DND-41 (cell line): Measurements from ENCODE around the gene MCHR1.

Experiments
- ATAC-seq: fragments of 200-7000 bp; cut with Tn5 transposase; 3 replicates; pipeline ENCODE4 v1.9.1; 2021; ENCODE audit warnings: low read depth; ENCODE audit not compliant: insufficient read depth
- DNase-seq: peaks from one replicate; pipeline ENCODE4 v3.0.0-alpha.2; 2020
- H2AFZ ChIP-seq: 2 replicates; pipeline ENCODE4 v1.6.0; 2012; ENCODE audit warnings: low read depth, low read length
- H3K27ac ChIP-seq: 2 replicates; pipeline ENCODE4 v1.5.1; 2012; ENCODE audit warnings: low read length, inconsistent platforms
- H3K27me3 ChIP-seq: fragments of 200-600 bp; sonication (generic); 2 replicates; pipeline ENCODE4 v1.6.0; 2012; ENCODE audit warnings: low read length, mild to moderate bottlenecking, inconsistent platforms; ENCODE audit not compliant: insufficient read depth, poor library complexity
- H3K36me3 ChIP-seq: 2 replicates; pipeline ENCODE4 v1.5.1; 2012; ENCODE audit warnings: low read length, inconsistent platforms; ENCODE audit not compliant: insufficient read depth
- H3K4me1 ChIP-seq: 2 replicates; pipeline ENCODE4 v1.5.1; 2012; ENCODE audit warnings: mild to moderate bottlenecking, low read length; ENCODE audit not compliant: insufficient read depth
- H3K4me2 ChIP-seq: 2 replicates; pipeline ENCODE4 v1.6.0; 2012; ENCODE audit warnings: mild to moderate bottlenecking, moderate library complexity, low read length, inconsistent platforms; ENCODE audit not compliant: insufficient read depth
- H3K4me3 ChIP-seq, 2 experiments: fragments of 200-600 bp in 1 of 2; shearing (Covaris generic) in 1 of 2; 2 replicates each; pipeline ENCODE4 v1.5.1; 2012 to 2016; ENCODE audit warnings: inconsistent platforms in 2 of 2, low read length in 2 of 2, mild to moderate bottlenecking in 2 of 2, low read depth in 1 of 2, moderate library complexity in 1 of 2
- H3K79me2 ChIP-seq: 2 replicates; pipeline ENCODE4 v1.6.0; 2012; ENCODE audit warnings: low read length, inconsistent platforms; ENCODE audit not compliant: insufficient read depth
- H3K9ac ChIP-seq: 2 replicates; pipeline ENCODE4 v1.6.0; 2012; ENCODE audit warnings: low read depth, mild to moderate bottlenecking, inconsistent platforms, low read length, moderate library complexity
- H3K9me3 ChIP-seq: 2 replicates; pipeline ENCODE4 v1.5.1; 2012; ENCODE audit warnings: low read length, moderate library complexity, mild to moderate bottlenecking, inconsistent platforms; ENCODE audit not compliant: insufficient read depth, severe bottlenecking
- H4K20me1 ChIP-seq: 2 replicates; pipeline ENCODE4 v1.6.0; 2012; ENCODE audit warnings: low read length; ENCODE audit not compliant: insufficient read depth
- CTCF ChIP-seq: IDR thresholded peaks from 2 replicates; pipeline ENCODE4 v1.5.1; 2012; ENCODE audit warnings: borderline replicate concordance, low read length, moderate library complexity, mild to moderate bottlenecking; ENCODE audit not compliant: poor library complexity, severe bottlenecking; ENCODE audit errors: extremely low read depth
- EZH2 ChIP-seq: IDR thresholded peaks from 3 replicates; pipeline ENCODE4 v1.6.1; 2012; ENCODE audit warnings: borderline replicate concordance, low read depth, mild to moderate bottlenecking, moderate library complexity, low read length, inconsistent platforms; ENCODE audit not compliant: severe bottlenecking

Gene MCHR1

GRCh38 chr22:40671369-40671768, 7.9 kb upstream of the MCHR1 start:
- no peak overlapping the region for H3K9ac ChIP-seq
- H3K79me2 ChIP-seq, result no peaks in the 10 kb centered on the region
- H4K20me1 ChIP-seq, result no peaks in the 10 kb centered on the region
- TF ChIP-seq EZH2 (no peak), CTCF (no peak)
- no peaks in the 10 kb centered on the region for H3K27me3 ChIP-seq
- H3K36me3 ChIP-seq, result no peaks in the 10 kb centered on the region
- ATAC-seq (no peak), DNase-seq (no peak)
- H3K4me2 ChIP-seq, result no peak overlapping the region
- no peak overlapping the region for H3K27ac ChIP-seq
- no peaks in the 10 kb centered on the region for H3K9me3 ChIP-seq
- H3K4me3 ChIP-seq, result no peak overlapping the region
- no peak overlapping the region for H2AFZ ChIP-seq
- peaks cover 11% of the 10 kb centered on the region for H3K4me1 ChIP-seq

GRCh38 chr22:40671796-40672360, 7.4 kb upstream of the MCHR1 start:
- no peak overlapping the region for H3K27ac ChIP-seq

GRCh38 chr22:40673017-40673416, 6.3 kb upstream of the MCHR1 start:
- Histone ChIP-seq H2AFZ (no peak overlapping the region), H3K79me2 (no peaks in the 10 kb centered on the region), H3K9ac (no peak overlapping the region), H3K4me2 (no peak overlapping the region), H3K27ac (no peak overlapping the region), H3K9me3 (no peaks in the 10 kb centered on the region), H3K4me1 (peaks cover 11% of the 10 kb centered on the region), H3K27me3 (no peaks in the 10 kb centered on the region), H3K4me3 (no peak overlapping the region), H3K36me3 (no peaks in the 10 kb centered on the region), H4K20me1 (no peaks in the 10 kb centered on the region)
- TF ChIP-seq EZH2 (no peak), CTCF (no peak)
- no peak for ATAC-seq
- DNase-seq, result no peak

More at GRCh38 chr22:40671796-40672360, 7.4 kb upstream of the MCHR1 start:
- TF ChIP-seq CTCF (no peak), EZH2 (no peak)
- Histone ChIP-seq H3K27me3 (no peaks in the 10 kb centered on the region), H3K4me3 (no peak overlapping the region), H4K20me1 (no peaks in the 10 kb centered on the region), H3K4me1 (peaks cover 11% of the 10 kb centered on the region), H3K9ac (no peak overlapping the region), H3K36me3 (no peaks in the 10 kb centered on the region), H3K79me2 (no peaks in the 10 kb centered on the region), H2AFZ (no peak overlapping the region), H3K9me3 (no peaks in the 10 kb centered on the region), H3K4me2 (no peak overlapping the region)
- no peak for DNase-seq
- ATAC-seq, result no peak
